Ovary (tissue), 3 donors: ENCODE data around the gene HSD17B8.

Source experiments
- CTCF ChIP-seq, 3 donors: fragments of 450-650 bp in 2 of 3; fragments of 200-600 bp in 1 of 3; IDR thresholded peaks; one replicate each; pipeline versions ENCODE4 v1.5.1 to v1.8.0; 2016 to 2022; ENCODE audit warnings: antibody characterized with exemption in 3 of 3, mild to moderate bottlenecking in 1 of 3
- EP300 ChIP-seq: sonication (generic); formaldehyde crosslinking; IDR thresholded peaks from one replicate; pipeline ENCODE4 v1.6.1; 2017; ENCODE audit warnings: antibody characterized with exemption
- POLR2A ChIP-seq: fragments of 450-650 bp; IDR thresholded peaks from one replicate; pipeline ENCODE4 v1.6.1; 2017; ENCODE audit warnings: antibody characterized with exemption, mild to moderate bottlenecking, moderate library complexity
- donor health status: DM: no; HTN: no; CAD: no.

- TF ChIP-seq CTCF (IDR thresholded peaks at IDR 0.05), result no peak
- no peak for TF ChIP-seq POLR2A
- no peak for TF ChIP-seq EP300
Observed at GRCh38 chr6:33156561-33156960, 47.9 kb upstream of the HSD17B8 start.
